ENCODE measurements around the gene TMEM81.

GRCh38 chr1:205042911-205043806 is 41.1 kb downstream of the TMEM81 start, which contains the start of gene CNTN2:
- no peak for TF ChIP-seq CTCF (conservative IDR thresholded peaks at IDR 0.05 in 1 of 2, IDR thresholded peaks at IDR 0.05 in 1 of 2; ENCODE audit: extremely low read depth in 1 of 2, insufficient read depth in 1 of 2, low read depth in 1 of 2, low read length in 2 of 2)
- TF ChIP-seq EZH2 (IDR thresholded peaks at IDR 0.05; ENCODE audit: borderline replicate concordance, low read length) = no peak
